K562 (cell line): Measurements from ENCODE around the gene TACSTD2. TPM values are rescaled to one million over a fixed set of nuclear protein-coding genes. Genes with fewer than 3 reads are reported as not detected.
"Not testable (repeated sequence)": the region's sequence is repeated elsewhere in the genome, so short reads cannot be mapped to it uniquely, and the experiment has no call there.

Experiments used
- ATAC-seq: fragments of 200-7000 bp; cut with Tn5 transposase; 3 replicates; pipeline ENCODE4 v1.9.1; 2020; ENCODE audit warnings: moderate library complexity
- BruUV-seq: library from RNA; stranded (reverse); fragments of 400-500 nt; replicated peaks from 2 replicates; lab custom pipeline; 2021; lab: Mats Ljungman, UMichigan
- CTCF ChIA-PET: fragments of 300-600 bp; formaldehyde crosslinking; extraction: SDS; loops from one replicate; lab custom pipeline; 2021; ENCODE audit warnings: low intra/inter-chr PET ratio; lab: Yijun Ruan, JAX
- POLR2A ChIA-PET: fragments of 300-600, 350-650 bp; sonication (Branson Sonifier 250); formaldehyde crosslinking; extraction: SDS; loops from one replicate; lab custom pipeline; 2021; ENCODE audit warnings: antibody characterized with exemption, inconsistent platforms; lab: Yijun Ruan, JAX
- DNase-seq, 4 experiments: peaks; one replicate each; pipeline versions ENCODE4 v3.0.0 to v3.0.0-alpha.2; 2011 to 2018; ENCODE audit warnings: low spot score in 3 of 4, mixed read lengths in 3 of 4; ENCODE audit errors: extremely low read depth in 1 of 4
- FAIRE-seq: peaks from 2 replicates; lab custom pipeline; 2011; peaks lifted over from hg19 to GRCh38; lab: Jason Lieb, UNC
- H2AFZ ChIP-seq: 2 replicates; pipeline ENCODE4 v1.6.0; 2011; ENCODE audit warnings: low read depth, low read length, control low read depth, inconsistent platforms
- H3K27ac ChIP-seq: fragments of 200-600 bp; 3 replicates; pipeline ENCODE4 v1.8.0; 2011; ENCODE audit warnings: low read depth, mild to moderate bottlenecking, control low read depth, inconsistent platforms, low read length, moderate library complexity, mixed read lengths; ENCODE audit errors: extremely low read depth
- H3K27me3 ChIP-seq, 2 experiments: fragments of 300-600 bp in 1 of 2; 2 replicates in 1 of 2; 3 replicates in 1 of 2; pipeline versions ENCODE4 v1.6.0 to v1.8.0; 2011; ENCODE audit warnings: inconsistent platforms in 2 of 2, low read length in 2 of 2, mild to moderate bottlenecking in 1 of 2, mixed read lengths in 1 of 2, moderate library complexity in 1 of 2; ENCODE audit not compliant: control insufficient read depth in 2 of 2, insufficient read depth in 2 of 2
- H3K36me3 ChIP-seq: fragments of 300-600 bp; 3 replicates; pipeline ENCODE4 v1.8.0; 2011; ENCODE audit warnings: mild to moderate bottlenecking, low read length, inconsistent platforms; ENCODE audit not compliant: control insufficient read depth, insufficient read depth
- H3K4me1 ChIP-seq, 2 experiments: fragments of 200-600 bp in 1 of 2; replicated peaks in 1 of 2; 2 replicates in 1 of 2; 3 replicates in 1 of 2; pipeline versions ENCODE4 v1.5.1 to v1.8.0; 2011; ENCODE audit warnings: inconsistent platforms in 2 of 2, low read length in 2 of 2, mild to moderate bottlenecking in 1 of 2, mixed read lengths in 1 of 2, moderate library complexity in 1 of 2; ENCODE audit not compliant: control insufficient read depth in 2 of 2, insufficient read depth in 2 of 2
- H3K4me2 ChIP-seq: 2 replicates; pipeline ENCODE4 v1.6.1; 2011; ENCODE audit warnings: low read length, control low read depth, inconsistent platforms, mixed read lengths; ENCODE audit not compliant: insufficient read depth
- H3K4me3 ChIP-seq: fragments of 200-600 bp; sonication (generic), shearing (Covaris generic); 2 replicates; pipeline ENCODE4 v1.5.1; 2016; ENCODE audit warnings: control low read depth, inconsistent platforms
- H3K79me2 ChIP-seq: fragments of 200-600 bp; 3 replicates; pipeline ENCODE4 v1.8.0; 2011; ENCODE audit warnings: low read length, inconsistent platforms; ENCODE audit not compliant: control insufficient read depth, insufficient read depth
- H3K9ac ChIP-seq, 2 experiments: 2 replicates each; pipeline versions ENCODE4 v1.6.0 to v1.6.1; 2011; ENCODE audit warnings: low read depth in 2 of 2, low read length in 2 of 2, control low read depth in 1 of 2, inconsistent platforms in 1 of 2, mild to moderate bottlenecking in 1 of 2, mixed read lengths in 1 of 2; ENCODE audit not compliant: insufficient read depth in 1 of 2
- H3K9me1 ChIP-seq: one replicate; pipeline ENCODE4 v1.6.0; 2011; ENCODE audit warnings: inconsistent platforms, mild to moderate bottlenecking, low read length, moderate library complexity; ENCODE audit not compliant: control insufficient read depth, insufficient read depth
- H3K9me3 ChIP-seq: replicated peaks from 2 replicates; pipeline ENCODE4 v1.5.1; 2011; ENCODE audit warnings: low read depth, low read length, inconsistent platforms; ENCODE audit not compliant: control insufficient read depth, insufficient read depth
- H4K20me1 ChIP-seq: replicated peaks from 2 replicates; pipeline ENCODE4 v1.6.1; 2011; ENCODE audit warnings: low read length, inconsistent platforms, mixed read lengths; ENCODE audit not compliant: control insufficient read depth, insufficient read depth
- WGBS: fragments of 100-300 bp; shearing (Covaris generic); methylation state at CpG from one replicate; pipeline ENCODE4 v1.1.6; 2016; ENCODE audit warnings: low coverage, mixed read lengths; ENCODE audit not compliant: insufficient coverage; ENCODE audit errors: missing lambda C conversion rate; 5-methylcytosine and 5-hydroxymethylcytosine counted together
- in situ Hi-C: fragments of 300-500 bp; cut with MboI; formaldehyde crosslinking; loops from 4 replicates; pipeline ENCODE4 v1.15.0; 2018; ENCODE audit warnings: inconsistent platforms, mixed read lengths
- intact Hi-C: fragments of 100-400 bp; cut with micrococcal nuclease; formaldehyde crosslinking; loops from 2 replicates; pipeline ENCODE4 v1.14.2; 2022
- polyA plus RNA-seq, 8 experiments: library from polyadenylated mRNA; depleted of rRNA in 4 of 8; stranded (reverse) in 5 of 8; unstranded in 3 of 8; fragments of >200 nt; fragmentation: Nextera tagmentation in 2 of 8; fragmentation: Illumina TruSeq in 1 of 8; extraction: Ambion mirVana in 2 of 8; extraction: Trizol in 1 of 8; gene quantifications; 2 replicates each; pipeline versions ENCODE4 v1.2.1 to v1.2.3, GENCODE V29; 2011 to 2014; ENCODE audit warnings: inconsistent platforms in 1 of 8, missing spikeins in 1 of 8
- total RNA-seq, 7 experiments: library from RNA; depleted of rRNA in 6 of 7; stranded (reverse); fragments of >200 nt in 6 of 7; fragmentation: Illumina TruSeq in 2 of 7; extraction: Trizol in 2 of 7; gene quantifications; 2 replicates each; pipeline versions ENCODE4 v1.2.1 to v1.2.3, GENCODE V29; 2011 to 2021; ENCODE audit warnings: low replicate concordance in 1 of 7
- TF ChIP-seq, protein P1 (sequence below), 2 experiments: fragments of 150-350 bp in 1 of 2; IDR thresholded peaks; 2 replicates each; pipeline ENCODE4 v1.6.1; 2012 to 2016; ENCODE audit warnings: low read depth in 2 of 2, low read length in 2 of 2, mild to moderate bottlenecking in 1 of 2, moderate library complexity in 1 of 2
- TF ChIP-seq, protein P2 (sequence below): fragments of 450-650 bp; formaldehyde crosslinking; IDR thresholded peaks from 2 replicates; pipeline ENCODE4 v1.4.0; 2020; ENCODE audit warnings: mild to moderate bottlenecking, mixed read lengths

Gene TACSTD2
- total and polyA plus RNA-seq, 9 of the 15 experiments (the other 6 are each of a cell fraction or from before 2014, with no cell fraction given): 0.04 to 0.31 TPM; not detected in 7

DNA sequence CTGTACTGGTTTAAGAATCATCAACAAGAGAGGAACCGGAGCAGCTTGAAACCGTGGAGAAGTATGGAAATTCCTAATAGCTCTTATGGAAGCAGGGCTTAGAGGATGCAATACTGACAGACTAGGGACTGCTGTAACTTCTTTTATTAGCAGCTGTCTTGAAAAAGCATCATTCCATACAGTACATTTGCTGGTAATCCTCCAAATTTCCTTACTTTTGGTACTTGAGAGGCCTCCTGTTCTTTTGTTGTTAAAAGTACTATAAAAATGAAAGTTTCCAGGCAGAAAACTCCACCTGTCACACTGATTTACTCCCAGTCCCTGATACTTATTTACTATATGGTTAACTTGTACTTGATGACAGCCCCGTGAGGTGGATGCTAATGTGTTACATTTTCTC is 38.2 kb downstream of the TACSTD2 start:
- 83% methylated on average over 3 of the region's 3 CpGs for WGBS
- in situ Hi-C loops (no loop called here), intact Hi-C loops (no loop called here)
- POLR2A ChIA-PET: no interaction called here
- Histone ChIP-seq H3K4me1 (peaks cover 0 to 5% of the 10 kb centered on the region in 2 experiments; a peak in 1 of 5 replicates), H3K27ac (no peak overlapping the region), H4K20me1 (no peaks in the 10 kb centered on the region), H3K27me3 (no peaks in the 10 kb centered on the region), H3K9me3 (no peaks in the 10 kb centered on the region), H2AFZ (no peak overlapping the region), H3K4me3 (no peak overlapping the region), H3K9me1 (no peaks in the 10 kb centered on the region), H3K9ac (no peak overlapping the region), H3K36me3 (no peaks in the 10 kb centered on the region), H3K4me2 (no peak overlapping the region), H3K79me2 (no peaks in the 10 kb centered on the region)
- DNase-seq: no peak
- TF ChIP-seq, protein P1, sequence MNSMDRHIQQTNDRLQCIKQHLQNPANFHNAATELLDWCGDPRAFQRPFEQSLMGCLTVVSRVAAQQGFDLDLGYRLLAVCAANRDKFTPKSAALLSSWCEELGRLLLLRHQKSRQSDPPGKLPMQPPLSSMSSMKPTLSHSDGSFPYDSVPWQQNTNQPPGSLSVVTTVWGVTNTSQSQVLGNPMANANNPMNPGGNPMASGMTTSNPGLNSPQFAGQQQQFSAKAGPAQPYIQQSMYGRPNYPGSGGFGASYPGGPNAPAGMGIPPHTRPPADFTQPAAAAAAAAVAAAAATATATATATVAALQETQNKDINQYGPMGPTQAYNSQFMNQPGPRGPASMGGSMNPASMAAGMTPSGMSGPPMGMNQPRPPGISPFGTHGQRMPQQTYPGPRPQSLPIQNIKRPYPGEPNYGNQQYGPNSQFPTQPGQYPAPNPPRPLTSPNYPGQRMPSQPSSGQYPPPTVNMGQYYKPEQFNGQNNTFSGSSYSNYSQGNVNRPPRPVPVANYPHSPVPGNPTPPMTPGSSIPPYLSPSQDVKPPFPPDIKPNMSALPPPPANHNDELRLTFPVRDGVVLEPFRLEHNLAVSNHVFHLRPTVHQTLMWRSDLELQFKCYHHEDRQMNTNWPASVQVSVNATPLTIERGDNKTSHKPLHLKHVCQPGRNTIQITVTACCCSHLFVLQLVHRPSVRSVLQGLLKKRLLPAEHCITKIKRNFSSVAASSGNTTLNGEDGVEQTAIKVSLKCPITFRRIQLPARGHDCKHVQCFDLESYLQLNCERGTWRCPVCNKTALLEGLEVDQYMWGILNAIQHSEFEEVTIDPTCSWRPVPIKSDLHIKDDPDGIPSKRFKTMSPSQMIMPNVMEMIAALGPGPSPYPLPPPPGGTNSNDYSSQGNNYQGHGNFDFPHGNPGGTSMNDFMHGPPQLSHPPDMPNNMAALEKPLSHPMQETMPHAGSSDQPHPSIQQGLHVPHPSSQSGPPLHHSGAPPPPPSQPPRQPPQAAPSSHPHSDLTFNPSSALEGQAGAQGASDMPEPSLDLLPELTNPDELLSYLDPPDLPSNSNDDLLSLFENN (IDR thresholded peaks at IDR 0.05; ENCODE audit: low read depth in 2 of 2, low read length in 2 of 2): no peak
- TF ChIP-seq, protein P2, sequence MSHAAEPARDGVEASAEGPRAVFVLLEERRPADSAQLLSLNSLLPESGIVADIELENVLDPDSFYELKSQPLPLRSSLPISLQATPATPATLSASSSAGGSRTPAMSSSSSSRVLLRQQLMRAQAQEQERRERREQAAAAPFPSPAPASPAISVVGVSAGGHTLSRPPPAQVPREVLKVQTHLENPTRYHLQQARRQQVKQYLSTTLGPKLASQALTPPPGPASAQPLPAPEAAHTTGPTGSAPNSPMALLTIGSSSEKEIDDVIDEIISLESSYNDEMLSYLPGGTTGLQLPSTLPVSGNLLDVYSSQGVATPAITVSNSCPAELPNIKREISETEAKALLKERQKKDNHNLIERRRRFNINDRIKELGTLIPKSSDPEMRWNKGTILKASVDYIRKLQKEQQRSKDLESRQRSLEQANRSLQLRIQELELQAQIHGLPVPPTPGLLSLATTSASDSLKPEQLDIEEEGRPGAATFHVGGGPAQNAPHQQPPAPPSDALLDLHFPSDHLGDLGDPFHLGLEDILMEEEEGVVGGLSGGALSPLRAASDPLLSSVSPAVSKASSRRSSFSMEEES (CRISPR knock-in tag): no peak
- CTCF ChIA-PET: no interaction called here
- BruUV-seq: no TSS peak
- no peak for ATAC-seq
- FAIRE-seq: no peak

DNA sequence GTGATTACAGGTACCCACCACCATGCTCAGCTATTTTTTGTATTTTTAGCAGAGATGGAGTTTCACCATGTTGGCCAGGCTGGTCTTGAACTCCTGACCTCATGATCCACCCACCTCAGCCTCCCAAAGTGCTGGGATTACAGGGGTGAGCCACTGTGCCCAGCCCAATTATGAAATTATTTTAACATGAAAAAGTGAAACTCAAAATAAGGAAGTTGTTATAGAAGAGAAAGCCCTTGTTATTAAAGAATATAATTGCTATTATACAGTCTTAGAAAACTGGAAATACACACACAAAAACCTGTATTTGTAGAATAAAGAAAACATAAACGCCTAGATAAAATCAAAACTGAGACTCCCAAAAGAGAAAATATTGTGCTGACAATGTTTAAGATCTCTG is 45.2 kb downstream of the TACSTD2 start:
- in situ Hi-C loops, H3K9me3 ChIP-seq, H4K20me1 ChIP-seq, DNase-seq, H3K4me2 ChIP-seq, H3K79me2 ChIP-seq, H3K9ac ChIP-seq, H3K4me1 ChIP-seq, H3K36me3 ChIP-seq, H3K27me3 ChIP-seq, FAIRE-seq, H3K27ac ChIP-seq, BruUV-seq, H3K4me3 ChIP-seq, POLR2A ChIA-PET, H3K9me1 ChIP-seq, CTCF ChIA-PET, intact Hi-C loops, ATAC-seq, H2AFZ ChIP-seq: not testable (repeated sequence)
- 48% methylated on average over 1 of the region's 1 CpG for WGBS
